ENCODE measurements around the gene TMEM258.

Gene TMEM258

GRCh38 chr11:61739966-61740365, 52.4 kb downstream of the TMEM258 start:
- no peak for DNase-seq (ENCODE audit: low spot score)

DNA sequence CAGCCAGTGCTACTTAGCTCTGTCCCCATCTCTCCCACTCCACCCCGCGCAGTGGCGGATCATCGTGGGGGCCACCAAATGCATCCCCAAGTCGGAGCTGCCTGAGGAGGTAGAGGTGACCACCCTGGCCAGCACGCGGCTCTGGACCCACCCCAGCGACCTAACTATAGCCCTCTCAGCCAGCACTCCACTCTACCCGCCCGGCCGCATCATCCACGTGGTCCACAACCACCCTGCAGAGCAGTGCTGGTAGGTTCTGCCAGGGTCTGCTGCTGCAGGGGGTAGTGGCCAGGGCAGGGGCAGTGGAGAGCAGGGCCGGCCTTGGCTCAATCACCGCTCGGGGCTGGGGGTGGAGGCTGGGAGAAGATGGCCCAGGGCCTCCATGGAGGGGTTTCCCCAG, 53.0 kb downstream of the TMEM258 start:
- DNase-seq (ENCODE audit: low spot score) = no peak

Data from COLO829 (cell line).